Bronchial epithelial cell (primary cell): ENCODE measurements around the gene ARID4B. TPM values are rescaled to one million over a fixed set of nuclear protein-coding genes. Genes with fewer than 3 reads are reported as not detected.

ENCODE experiments used
- DNase-seq: peaks from one replicate; pipeline ENCODE4 v3.0.0-alpha.2; 2010; ENCODE audit warnings: low read depth
- FAIRE-seq: peaks from 2 replicates; lab custom pipeline; 2011; peaks lifted over from hg19 to GRCh38; lab: Jason Lieb, UNC
- H3K27me3 ChIP-seq: 2 replicates; pipeline ENCODE4 v1.5.1; 2011; ENCODE audit warnings: low read length; ENCODE audit not compliant: control insufficient read depth, insufficient read depth
- H3K36me3 ChIP-seq: 2 replicates; pipeline ENCODE4 v1.5.1; 2011; ENCODE audit warnings: low read length; ENCODE audit not compliant: control insufficient read depth, insufficient read depth
- H3K4me3 ChIP-seq: 2 replicates; pipeline ENCODE4 v1.5.1; 2011; ENCODE audit warnings: mild to moderate bottlenecking, low read depth, low read length, control low read depth
- CTCF ChIP-seq: IDR thresholded peaks from 2 replicates; pipeline ENCODE4 v1.5.1; 2011; ENCODE audit warnings: mild to moderate bottlenecking, moderate library complexity, low read length, control low read depth, inconsistent platforms; ENCODE audit not compliant: insufficient read depth, severe bottlenecking
- total RNA-seq: library from RNA; depleted of rRNA; stranded (reverse); fragments of >200 nt; gene quantifications from 2 replicates; pipeline ENCODE4 v1.2.1, GENCODE V29; 2014

ARID4B gene
- total RNA-seq, 1 donor from 2014 or later: 11.8 TPM

- TF ChIP-seq CTCF: no peak
- Histone ChIP-seq H3K36me3 (no peaks in the 10 kb centered on the region), H3K27me3 (no peaks in the 10 kb centered on the region), H3K4me3 (no peak overlapping the region)
- FAIRE-seq: no peak
- DNase-seq: no peak
Measured at GRCh38 chr1:235280467-235280866, 47.5 kb downstream of the ARID4B start.

- DNase-seq (no peak), FAIRE-seq (no peak)
- TF ChIP-seq CTCF: no peak
- Histone ChIP-seq H3K27me3 (no peaks in the 10 kb centered on the region), H3K36me3 (no peaks in the 10 kb centered on the region), H3K4me3 (no peak overlapping the region)
Measured at GRCh38 chr1:235279694-235280093, 48.3 kb downstream of the ARID4B start.

GRCh38 chr1:235278915-235279292 is 49.1 kb downstream of the ARID4B start:
- no peak for TF ChIP-seq CTCF
- Histone ChIP-seq H3K4me3 (no peak overlapping the region), H3K36me3 (no peaks in the 10 kb centered on the region), H3K27me3 (no peaks in the 10 kb centered on the region)
- no peak for FAIRE-seq
- DNase-seq: no peak

- FAIRE-seq (no peak), DNase-seq (no peak)
- Histone ChIP-seq H3K36me3 (no peaks in the 10 kb centered on the region), H3K4me3 (no peak overlapping the region), H3K27me3 (no peaks in the 10 kb centered on the region)
- TF ChIP-seq CTCF: no peak
Measured at GRCh38 chr1:235278233-235278914, 49.6 kb downstream of the ARID4B start.

- Histone ChIP-seq H3K4me3 (no peak overlapping the region), H3K27me3 (no peaks in the 10 kb centered on the region), H3K36me3 (no peaks in the 10 kb centered on the region)
- no peak for DNase-seq
- no peak for TF ChIP-seq CTCF
- FAIRE-seq: no peak
Measured at GRCh38 chr1:235277709-235278108, 50.3 kb downstream of the ARID4B start.

GRCh38 chr1:235275836-235276235 is 52.1 kb downstream of the ARID4B start:
- H3K4me3 ChIP-seq: no peak overlapping the region
- no peak for DNase-seq
- no peak for TF ChIP-seq CTCF
- no peaks in the 10 kb centered on the region for H3K36me3 ChIP-seq
- H3K27me3 ChIP-seq: no peaks in the 10 kb centered on the region
- no peak for FAIRE-seq
